NB4 (cell line): ENCODE measurements around the gene OVAAL.

Source experiments
- DNase-seq: peaks from one replicate; pipeline ENCODE4 v3.0.0; 2010; ENCODE audit warnings: low read depth
- H3K4me3 ChIP-seq: one replicate; pipeline ENCODE4 v1.5.1; 2011; ENCODE audit warnings: mild to moderate bottlenecking, low read depth, low read length, moderate library complexity
- CTCF ChIP-seq: IDR thresholded peaks from one replicate; pipeline ENCODE4 v1.5.1; 2012; ENCODE audit warnings: low read depth, low read length
- MAX ChIP-seq: IDR thresholded peaks from 2 replicates; pipeline ENCODE4 v1.6.1; 2011; ENCODE audit warnings: low read depth, low read length
- MYC ChIP-seq: IDR thresholded peaks from 2 replicates; pipeline ENCODE4 v1.6.1; 2011; ENCODE audit warnings: low read depth, low read length
- POLR2A ChIP-seq: IDR thresholded peaks from 2 replicates; pipeline ENCODE4 v1.6.1; 2011; ENCODE audit warnings: mild to moderate bottlenecking; ENCODE audit not compliant: insufficient read length; ENCODE audit errors: extremely low read depth

The OVAAL gene

GRCh38 chr1:180558664-180559063 lies at the start of gene OVAAL:
Gene OVAAL (plus strand): TSS chr1:180558964.
- TF ChIP-seq MAX (no peak), POLR2A (no peak)
- H3K4me3 ChIP-seq = no peak within 1 kb of the TSS
- DNase-seq = no peak

- TF ChIP-seq MYC (no peak), CTCF (no peak), POLR2A (no peak), MAX (no peak)
- DNase-seq = no peak
- no peak overlapping the region for H3K4me3 ChIP-seq
These were observed 47.9 kb upstream of the OVAAL start for GRCh38 chr1:180510882-180511281.

GRCh38 chr1:180513531-180513930 lies 45.2 kb upstream of the OVAAL start:
- TF ChIP-seq MYC (no peak), MAX (no peak), CTCF (no peak), POLR2A (no peak)
- H3K4me3 ChIP-seq = no peak overlapping the region
- DNase-seq = no peak

GRCh38 chr1:180515364-180515763 lies 43.4 kb upstream of the OVAAL start:
- no peak for DNase-seq
- TF ChIP-seq MAX = no peak
- no peak for TF ChIP-seq CTCF
- TF ChIP-seq MYC = no peak
- no peak for TF ChIP-seq POLR2A
- H3K4me3 ChIP-seq = no peak overlapping the region

GRCh38 chr1:180515857-180516388 lies 42.8 kb upstream of the OVAAL start:
- no peak overlapping the region for H3K4me3 ChIP-seq
- peak; percentile 58 for TF ChIP-seq CTCF
- no peak for TF ChIP-seq MYC
- peak; percentile 78 for DNase-seq

GRCh38 chr1:180519846-180520245 lies 38.9 kb upstream of the OVAAL start:
- no peak for DNase-seq
- H3K4me3 ChIP-seq = no peak overlapping the region
- TF ChIP-seq MYC (no peak), CTCF (no peak), MAX (no peak), POLR2A (no peak)
